Activated CD4-positive, alpha-beta T cell treated with anti-CD3 and anti-CD28 coated beads, Interleukin-2, amount 10 ng/mL, durations not matched to agents 24 days and 14 days (primary cell): ENCODE measurements around the gene PTPRA. TPM values are rescaled to one million over a fixed set of nuclear protein-coding genes. Genes with fewer than 3 reads are reported as not detected.
"Not testable (repeated sequence)": the region's sequence is repeated elsewhere in the genome, so short reads cannot be mapped to it uniquely, and the experiment has no call there.

Experiments
- DNase-seq: peaks from one replicate; pipeline ENCODE4 v3.0.0; 2022
- H3K27ac Mint-ChIP-seq: one replicate; pipeline ENCODE4 v1.8.0; 2022; ENCODE audit warnings: mild to moderate bottlenecking, mixed read lengths
- H3K27me3 Mint-ChIP-seq: one replicate; pipeline ENCODE4 v1.8.0; 2022; ENCODE audit warnings: mixed read lengths
- H3K36me3 Mint-ChIP-seq: one replicate; pipeline ENCODE4 v1.8.0; 2022; ENCODE audit warnings: low read depth, mild to moderate bottlenecking, mixed read lengths
- H3K4me1 Mint-ChIP-seq: one replicate; pipeline ENCODE4 v1.8.0; 2021; ENCODE audit warnings: mixed read lengths
- H3K4me3 Mint-ChIP-seq: one replicate; pipeline ENCODE4 v1.8.0; 2022; ENCODE audit warnings: mild to moderate bottlenecking, moderate library complexity, mixed read lengths
- H3K9me3 Mint-ChIP-seq: one replicate; pipeline ENCODE4 v1.8.0; 2021; ENCODE audit warnings: mixed read lengths
- intact Hi-C: fragments of 100-400 bp; cut with micrococcal nuclease; formaldehyde crosslinking; loops from one replicate; pipeline ENCODE4 v1.15.1; 2023
- total RNA-seq: library from RNA; stranded (reverse); gene quantifications from 2 replicates; pipeline ENCODE4 v1.2.3, GENCODE V29; 2022

PTPRA gene
- total RNA-seq, 1 donor from 2014 or later: 71.5 TPM

GRCh38 chr20:2887715-2888114 lies 14.4 kb downstream of the PTPRA start:
- no peak for DNase-seq
- H3K9me3 Mint-ChIP-seq: no peaks in the 10 kb centered on the region
- peaks cover 18% of the 10 kb centered on the region for H3K36me3 Mint-ChIP-seq
- H3K27ac Mint-ChIP-seq: no peak overlapping the region
- H3K27me3 Mint-ChIP-seq: no peaks in the 10 kb centered on the region
- peaks cover 41% of the 10 kb centered on the region for H3K4me1 Mint-ChIP-seq
- no peak overlapping the region for H3K4me3 Mint-ChIP-seq
- intact Hi-C loops: no loop called here

GRCh38 chr20:2888224-2888955 lies 15.1 kb downstream of the PTPRA start:
- DNase-seq: no peak
- Mint-ChIP-seq H3K36me3 (peaks cover 21% of the 10 kb centered on the region), H3K4me3 (no peak overlapping the region), H3K9me3 (no peaks in the 10 kb centered on the region), H3K27me3 (no peaks in the 10 kb centered on the region), H3K27ac (no peak overlapping the region), H3K4me1 (peaks cover 41% of the 10 kb centered on the region)
- intact Hi-C loops: no loop called here

- H3K4me3 Mint-ChIP-seq: no peak overlapping the region
- no peaks in the 10 kb centered on the region for H3K27me3 Mint-ChIP-seq
- intact Hi-C loops: no loop called here
- no peak for DNase-seq
- H3K9me3 Mint-ChIP-seq: no peaks in the 10 kb centered on the region
- peaks cover 37% of the 10 kb centered on the region for H3K4me1 Mint-ChIP-seq
- H3K27ac Mint-ChIP-seq: no peak overlapping the region
- H3K36me3 Mint-ChIP-seq: peaks cover 19% of the 10 kb centered on the region
Observed at GRCh38 chr20:2889209-2889608, 15.9 kb downstream of the PTPRA start.

DNA sequence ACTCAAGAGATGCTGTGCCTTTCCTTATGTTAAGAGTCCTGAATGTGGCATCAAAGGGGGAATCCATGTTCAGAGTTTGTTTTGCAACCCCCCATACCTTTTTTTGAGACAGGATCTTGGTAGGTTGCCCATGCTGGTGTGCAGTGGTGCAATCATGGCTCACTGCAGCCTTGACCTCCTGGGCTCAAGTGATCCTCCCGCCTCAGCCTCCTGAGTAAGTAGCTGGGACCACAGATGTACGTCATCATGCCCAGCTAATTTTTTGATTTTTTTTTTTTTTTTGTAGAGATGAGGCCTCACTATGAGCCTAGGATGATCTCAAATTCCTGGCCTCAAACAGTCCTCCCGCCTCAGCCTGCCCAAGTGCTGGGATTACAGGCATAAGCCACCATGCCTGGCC lies 16.5 kb downstream of the PTPRA start:
- peaks cover 21% of the 10 kb centered on the region for H3K36me3 Mint-ChIP-seq
- H3K4me3 Mint-ChIP-seq: no peak overlapping the region
- no peak for DNase-seq
- no peaks in the 10 kb centered on the region for H3K27me3 Mint-ChIP-seq
- H3K27ac Mint-ChIP-seq: no peak overlapping the region
- H3K4me1 Mint-ChIP-seq: peaks cover 33% of the 10 kb centered on the region
- H3K9me3 Mint-ChIP-seq: no peaks in the 10 kb centered on the region
- intact Hi-C loops: no loop called here

DNA sequence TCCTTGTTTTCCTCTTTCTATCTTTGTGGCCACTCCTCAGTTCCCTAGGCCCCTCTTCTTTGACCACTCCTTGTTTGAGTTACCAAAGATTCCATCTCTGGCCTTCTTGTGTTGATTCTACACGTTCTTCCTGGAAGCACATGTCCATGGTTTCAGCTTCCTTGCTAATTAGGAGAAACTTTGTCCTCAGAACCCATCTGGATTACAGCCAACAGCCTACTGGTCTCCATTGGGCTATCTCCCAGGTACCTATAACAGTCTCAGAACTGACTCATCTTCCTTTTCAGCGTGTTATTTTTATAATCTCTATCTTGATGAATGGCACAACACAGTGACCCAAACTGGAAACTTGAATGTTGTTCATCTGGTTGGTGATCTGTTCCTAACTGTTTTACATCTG lies 17.5 kb downstream of the PTPRA start:
- DNase-seq: no peak
- H3K27me3 Mint-ChIP-seq: no peaks in the 10 kb centered on the region
- H3K27ac Mint-ChIP-seq: no peak overlapping the region
- H3K36me3 Mint-ChIP-seq: peaks cover 19% of the 10 kb centered on the region
- peaks cover 25% of the 10 kb centered on the region for H3K4me1 Mint-ChIP-seq
- intact Hi-C loops: no loop called here
- H3K9me3 Mint-ChIP-seq: no peaks in the 10 kb centered on the region
- no peak overlapping the region for H3K4me3 Mint-ChIP-seq

GRCh38 chr20:2891343-2891742 lies 18.1 kb downstream of the PTPRA start:
- Mint-ChIP-seq H3K36me3 (peaks cover 22% of the 10 kb centered on the region), H3K4me1 (peaks cover 24% of the 10 kb centered on the region), H3K9me3 (no peaks in the 10 kb centered on the region), H3K4me3 (no peak overlapping the region), H3K27ac (peak overlapping the region; percentile 14), H3K27me3 (no peaks in the 10 kb centered on the region)
- no peak for DNase-seq
- intact Hi-C loops: no loop called here

DNA sequence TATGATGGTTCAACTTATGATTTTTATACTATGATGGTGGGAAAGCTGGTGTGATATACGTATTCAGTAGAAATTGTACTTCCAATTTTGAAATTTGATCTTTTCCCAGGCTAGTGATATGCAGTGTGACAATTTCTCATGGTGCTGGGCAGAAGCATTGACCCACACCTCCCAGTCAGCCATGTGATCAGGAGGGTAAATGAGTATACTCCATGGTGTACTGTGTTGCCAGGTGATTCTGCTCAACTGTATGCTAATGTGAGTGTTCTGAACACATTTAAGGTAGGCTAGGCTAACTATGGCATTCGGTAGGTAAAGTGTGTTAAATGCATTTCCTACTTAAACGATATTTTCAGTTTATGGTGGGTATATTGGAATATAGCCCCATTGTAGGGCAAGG lies 19.1 kb downstream of the PTPRA start:
- Mint-ChIP-seq H3K27me3 (no peaks in the 10 kb centered on the region), H3K4me1 (peaks cover 22% of the 10 kb centered on the region), H3K9me3 (no peaks in the 10 kb centered on the region), H3K4me3 (no peak overlapping the region), H3K36me3 (peaks cover 28% of the 10 kb centered on the region), H3K27ac (no peak overlapping the region)
- DNase-seq: no peak
- intact Hi-C loops: no loop called here

DNA sequence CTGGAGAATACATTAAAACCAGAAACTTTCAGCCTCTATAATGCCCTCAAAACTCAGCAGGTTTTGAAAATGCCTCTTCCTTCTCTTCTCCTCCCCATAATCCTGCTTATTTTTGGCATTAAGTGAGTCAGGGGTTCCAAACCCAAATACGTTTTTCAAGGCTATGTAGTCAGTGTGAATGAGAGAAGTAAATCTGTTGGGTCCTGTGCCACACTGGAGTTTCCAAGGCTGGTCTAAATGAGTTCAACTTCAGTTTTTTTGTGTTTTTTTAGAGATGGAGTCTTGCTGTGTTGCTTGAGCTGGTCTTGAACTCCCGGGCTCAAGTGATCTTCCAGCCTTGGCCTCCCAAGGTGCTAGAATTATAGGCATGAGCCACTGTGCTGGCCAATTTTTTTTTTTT lies 20.9 kb downstream of the PTPRA start:
- intact Hi-C loops: no loop called here
- Mint-ChIP-seq H3K9me3 (no peaks in the 10 kb centered on the region), H3K27me3 (no peaks in the 10 kb centered on the region), H3K27ac (no peak overlapping the region), H3K4me3 (no peak overlapping the region), H3K4me1 (peaks cover 23% of the 10 kb centered on the region), H3K36me3 (peaks cover 28% of the 10 kb centered on the region)
- no peak for DNase-seq

GRCh38 chr20:2895154-2895553 lies 21.9 kb downstream of the PTPRA start:
- H3K36me3 Mint-ChIP-seq: peaks cover 28% of the 10 kb centered on the region
- intact Hi-C loops, H3K4me3 Mint-ChIP-seq, H3K27ac Mint-ChIP-seq, H3K9me3 Mint-ChIP-seq, DNase-seq, H3K27me3 Mint-ChIP-seq: not testable (repeated sequence)
- H3K4me1 Mint-ChIP-seq: peaks cover 27% of the 10 kb centered on the region

- H3K4me1 Mint-ChIP-seq: peaks cover 28% of the 10 kb centered on the region
- intact Hi-C loops: no loop called here
- no peak for DNase-seq
- no peak overlapping the region for H3K4me3 Mint-ChIP-seq
- peaks cover 22% of the 10 kb centered on the region for H3K36me3 Mint-ChIP-seq
- H3K27me3 Mint-ChIP-seq: no peaks in the 10 kb centered on the region
- no peaks in the 10 kb centered on the region for H3K9me3 Mint-ChIP-seq
- no peak overlapping the region for H3K27ac Mint-ChIP-seq
Observed at GRCh38 chr20:2899243-2899642, 26.0 kb downstream of the PTPRA start.

- intact Hi-C loops: no loop called here
- H3K27ac Mint-ChIP-seq: peak overlapping the region; percentile 34
- peaks cover 28% of the 10 kb centered on the region for H3K4me1 Mint-ChIP-seq
- H3K27me3 Mint-ChIP-seq: no peaks in the 10 kb centered on the region
- no peaks in the 10 kb centered on the region for H3K9me3 Mint-ChIP-seq
- peak overlapping the region; percentile 11 for H3K4me3 Mint-ChIP-seq
- peaks cover 18% of the 10 kb centered on the region for H3K36me3 Mint-ChIP-seq
- no peak for DNase-seq
Observed at GRCh38 chr20:2900845-2901592, 27.7 kb downstream of the PTPRA start.

GRCh38 chr20:2902291-2902690 lies 29.0 kb downstream of the PTPRA start:
- Mint-ChIP-seq H3K9me3 (no peaks in the 10 kb centered on the region), H3K4me1 (peaks cover 26% of the 10 kb centered on the region), H3K4me3 (no peak overlapping the region), H3K27me3 (no peaks in the 10 kb centered on the region), H3K36me3 (peaks cover 10% of the 10 kb centered on the region), H3K27ac (no peak overlapping the region)
- no peak for DNase-seq
- intact Hi-C loops: no loop called here

GRCh38 chr20:2902818-2903217 lies 29.5 kb downstream of the PTPRA start:
- no peaks in the 10 kb centered on the region for H3K9me3 Mint-ChIP-seq
- H3K27ac Mint-ChIP-seq: no peak overlapping the region
- H3K4me3 Mint-ChIP-seq: no peak overlapping the region
- peaks cover 10% of the 10 kb centered on the region for H3K36me3 Mint-ChIP-seq
- H3K4me1 Mint-ChIP-seq: peaks cover 26% of the 10 kb centered on the region
- DNase-seq: no peak
- intact Hi-C loops: no loop called here
- no peaks in the 10 kb centered on the region for H3K27me3 Mint-ChIP-seq

GRCh38 chr20:2903686-2904085 lies 30.4 kb downstream of the PTPRA start:
- peaks cover 28% of the 10 kb centered on the region for H3K4me1 Mint-ChIP-seq
- peaks cover 10% of the 10 kb centered on the region for H3K36me3 Mint-ChIP-seq
- no peak overlapping the region for H3K27ac Mint-ChIP-seq
- H3K9me3 Mint-ChIP-seq: no peaks in the 10 kb centered on the region
- H3K27me3 Mint-ChIP-seq: no peaks in the 10 kb centered on the region
- DNase-seq: no peak
- intact Hi-C loops: no loop called here
- H3K4me3 Mint-ChIP-seq: no peak overlapping the region
